D721Med (cell line): ENCODE results near the gene NT5DC3.
"Not testable (repeated sequence)": the region's sequence is repeated elsewhere in the genome, so short reads cannot be mapped to it uniquely, and the experiment has no call there.

ENCODE experiments used
- DNase-seq: peaks from one replicate; pipeline ENCODE4 v3.0.0; 2011; ENCODE audit warnings: low spot score; ENCODE audit not compliant: insufficient read length
- FAIRE-seq: peaks from 2 replicates; lab custom pipeline; 2011; peaks lifted over from hg19 to GRCh38; lab: Jason Lieb, UNC
- CTCF ChIP-seq: IDR thresholded peaks from 2 replicates; pipeline ENCODE4 v1.5.1; 2012; ENCODE audit warnings: mild to moderate bottlenecking, control low read depth; ENCODE audit not compliant: insufficient read depth; ENCODE audit errors: missing control alignments

Gene NT5DC3

GRCh38 chr12:103839609-103840461 is 1.2 kb downstream of the NT5DC3 start:
- no peak for FAIRE-seq
- DNase-seq = no peak
- no peak for TF ChIP-seq CTCF

- DNase-seq = no peak
- FAIRE-seq = no peak
- TF ChIP-seq CTCF = no peak
Measured at GRCh38 chr12:103839103-103839502, 1.9 kb downstream of the NT5DC3 start.

GRCh38 chr12:103838254-103838914 is 2.6 kb downstream of the NT5DC3 start:
- TF ChIP-seq CTCF = no peak
- DNase-seq (no peak), FAIRE-seq (no peak)

GRCh38 chr12:103836345-103836744 is 4.7 kb downstream of the NT5DC3 start:
- no peak for TF ChIP-seq CTCF
- FAIRE-seq (no peak), DNase-seq (no peak)

GRCh38 chr12:103835747-103836335 is 5.2 kb downstream of the NT5DC3 start:
- not testable (repeated sequence) for FAIRE-seq, DNase-seq

- TF ChIP-seq CTCF = no peak
- DNase-seq (no peak), FAIRE-seq (no peak)
Measured at GRCh38 chr12:103834942-103835341, 6.1 kb downstream of the NT5DC3 start.

- FAIRE-seq (no peak), DNase-seq (no peak)
- TF ChIP-seq CTCF = no peak
Measured at GRCh38 chr12:103833891-103834290, 7.1 kb downstream of the NT5DC3 start.
